Cardiac muscle cell (in vitro differentiated cells and primary cell): ENCODE results near the gene CFAP298. TPM values are rescaled to one million over a fixed set of nuclear protein-coding genes. Genes with fewer than 3 reads are reported as not detected.
A peak's percentile ranks its signal among the peaks of the same experiment; 100 is the strongest.

Source experiments
- DNase-seq, 2 donors: peaks; one replicate each; pipeline versions ENCODE4 v3.0.0 to v3.0.0-alpha.2; 2010 to 2017; ENCODE audit warnings: low read depth in 1 of 2, low spot score in 1 of 2
- H3K27ac ChIP-seq: fragments of 200-600 bp; sonication (generic); 2 replicates; pipeline ENCODE4 v1.5.1; 2016
- H3K27me3 ChIP-seq: fragments of 200-600 bp; sonication (generic); 2 replicates; pipeline ENCODE4 v1.6.0; 2016; ENCODE audit warnings: control low read depth
- H3K36me3 ChIP-seq: fragments of 200-600 bp; sonication (generic); 2 replicates; pipeline ENCODE4 v1.5.1; 2016; ENCODE audit warnings: control low read depth
- H3K4me1 ChIP-seq: fragments of 200-600 bp; sonication (generic); 2 replicates; pipeline ENCODE4 v1.8.1; 2017; ENCODE audit warnings: low read depth, mild to moderate bottlenecking, mixed run types
- H3K4me3 ChIP-seq: fragments of 200-600 bp; sonication (generic); 2 replicates; pipeline ENCODE4 v1.5.1; 2016; ENCODE audit warnings: mild to moderate bottlenecking
- H3K9me3 ChIP-seq: fragments of 200-600 bp; sonication (generic); 2 replicates; pipeline ENCODE4 v1.5.1; 2017; ENCODE audit warnings: low read depth, mild to moderate bottlenecking, control low read depth
- CTCF ChIP-seq: IDR thresholded peaks from 2 replicates; pipeline ENCODE4 v1.5.1; 2012; ENCODE audit warnings: low read depth, mild to moderate bottlenecking, low read length
- polyA plus RNA-seq: library from polyadenylated mRNA; unstranded; fragments of >200 nt; fragmentation: Nextera tagmentation; extraction: Ambion mirVana; gene quantifications from 2 replicates; pipeline ENCODE4 v1.2.1, GENCODE V29; 2016
- total RNA-seq: library from RNA; depleted of rRNA; stranded (reverse); fragments of >200 nt; gene quantifications from 2 replicates; pipeline ENCODE4 v1.2.3, GENCODE V29; 2016

Gene CFAP298
- total and polyA plus RNA-seq, 2 experiments from 2014 or later: 52.1 to 57.1 TPM

DNA sequence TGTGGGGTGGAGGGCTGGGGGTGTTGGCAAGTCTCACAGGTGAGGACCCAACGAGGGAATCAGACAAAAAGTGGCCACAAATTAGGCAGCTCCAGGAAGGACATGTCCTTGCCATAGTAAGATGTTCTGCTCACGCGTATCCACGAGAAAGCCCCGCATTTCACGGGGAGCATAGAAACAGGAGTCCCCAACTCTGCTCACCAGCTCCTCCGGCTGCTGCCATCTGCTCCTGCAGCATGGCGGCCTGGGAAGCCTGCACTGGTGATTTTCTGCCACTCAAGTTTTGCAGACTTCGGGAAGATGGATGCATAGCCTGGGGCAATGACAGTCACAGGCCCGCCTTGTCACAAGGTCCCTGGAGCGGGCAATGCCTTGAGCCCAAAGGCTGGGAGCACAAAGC, 36.2 kb downstream of the CFAP298 start:
- H3K36me3 ChIP-seq: peaks cover 10% of the 10 kb centered on the region
- no peaks in the 10 kb centered on the region for H3K9me3 ChIP-seq
- H3K27ac ChIP-seq: no peak overlapping the region
- TF ChIP-seq CTCF: no peak
- no peak overlapping the region for H3K4me3 ChIP-seq
- H3K4me1 ChIP-seq: no peaks in the 10 kb centered on the region
- H3K27me3 ChIP-seq: no peaks in the 10 kb centered on the region
- no peak for DNase-seq

- TF ChIP-seq CTCF: no peak
- Histone ChIP-seq H3K27me3 (no peaks in the 10 kb centered on the region), H3K4me1 (no peaks in the 10 kb centered on the region), H3K36me3 (peaks cover 10% of the 10 kb centered on the region), H3K4me3 (no peak overlapping the region), H3K27ac (no peak overlapping the region), H3K9me3 (no peaks in the 10 kb centered on the region)
- no peak for DNase-seq
These were observed 36.9 kb downstream of the CFAP298 start for GRCh38 chr21:32574946-32575925.

- no peak for TF ChIP-seq CTCF
- Histone ChIP-seq H3K4me3 (no peak overlapping the region), H3K27ac (no peak overlapping the region), H3K36me3 (peaks cover 7% of the 10 kb centered on the region), H3K27me3 (no peaks in the 10 kb centered on the region), H3K9me3 (no peaks in the 10 kb centered on the region), H3K4me1 (no peaks in the 10 kb centered on the region)
- DNase-seq: no peak
These were observed 39.4 kb downstream of the CFAP298 start for GRCh38 chr21:32572574-32573420.

GRCh38 chr21:32570456-32570855, 41.7 kb downstream of the CFAP298 start:
- H3K27ac ChIP-seq: no peak overlapping the region
- no peak overlapping the region for H3K4me3 ChIP-seq
- no peak for TF ChIP-seq CTCF
- H3K9me3 ChIP-seq: no peaks in the 10 kb centered on the region
- no peaks in the 10 kb centered on the region for H3K27me3 ChIP-seq
- DNase-seq: no peak
- H3K36me3 ChIP-seq: no peaks in the 10 kb centered on the region
- no peaks in the 10 kb centered on the region for H3K4me1 ChIP-seq

DNA sequence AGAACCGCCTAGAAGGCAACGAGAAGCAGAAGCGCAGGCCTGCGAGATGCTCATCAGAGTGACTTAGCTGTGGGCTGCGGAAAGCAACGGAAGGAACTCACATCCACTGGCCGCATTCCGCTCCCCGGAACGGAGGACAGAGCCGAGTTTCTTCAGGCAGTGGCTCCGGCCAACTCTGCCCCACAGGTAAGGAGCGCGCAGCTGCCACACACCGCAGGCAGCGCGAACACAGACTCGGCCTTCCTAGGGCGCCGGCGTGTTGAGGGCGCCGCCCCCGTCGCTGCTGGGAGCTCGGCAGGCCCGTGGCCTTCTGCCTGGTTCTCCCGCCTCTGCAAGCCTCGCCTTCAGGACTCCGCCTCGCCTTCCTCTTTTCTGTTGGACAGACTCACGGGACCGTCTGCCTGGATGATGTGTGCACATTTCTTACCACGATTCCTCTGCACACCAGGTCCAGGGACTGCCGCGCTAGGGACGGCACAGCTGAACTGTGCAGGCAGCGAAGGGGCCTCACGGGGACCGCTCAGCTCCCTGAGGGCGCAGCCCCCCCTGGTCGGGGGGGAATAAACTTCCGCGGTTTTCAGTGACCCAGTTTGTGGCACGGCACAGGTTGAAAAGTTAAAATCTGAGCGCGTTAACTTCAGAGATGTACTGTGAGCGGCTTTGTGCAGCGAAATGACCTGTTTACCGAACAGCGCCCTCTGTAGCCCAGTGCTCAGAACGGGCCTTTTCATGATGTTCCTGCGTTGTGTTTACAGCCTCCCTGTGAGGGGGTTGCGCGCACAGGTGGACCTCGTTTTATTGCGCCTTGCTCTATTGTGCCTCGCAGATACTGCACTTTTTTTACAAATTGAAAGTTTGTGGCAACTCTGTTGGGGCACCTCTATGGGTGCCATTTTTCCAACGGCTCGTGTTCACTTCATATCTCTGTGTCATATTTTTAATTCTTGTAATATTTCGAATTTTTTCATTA, 42.6 kb downstream of the CFAP298 start:
- peak overlapping the region; percentile 48 for H3K27ac ChIP-seq
- no peaks in the 10 kb centered on the region for H3K27me3 ChIP-seq
- DNase-seq: peak; percentile 82 to 85
- H3K4me1 ChIP-seq: no peaks in the 10 kb centered on the region
- TF ChIP-seq CTCF: peak; percentile 89
- H3K36me3 ChIP-seq: no peaks in the 10 kb centered on the region
- H3K9me3 ChIP-seq: no peaks in the 10 kb centered on the region
- H3K4me3 ChIP-seq: peak overlapping the region; percentile 58
